HG03439 (cell line): ENCODE results near the gene RAB8A.
"Not testable (repeated sequence)": the region's sequence is repeated elsewhere in the genome, so short reads cannot be mapped to it uniquely, and the experiment has no call there.

ENCODE experiments used
- ATAC-seq: cut with Tn5 transposase; IDR thresholded peaks from one replicate; pipeline ENCODE4 v1.9.1; 2021; ENCODE audit warnings: mild to moderate bottlenecking, moderate library complexity; ENCODE audit not compliant: unreplicated experiment

Gene RAB8A

GRCh38 chr19:16077984-16078758 lies 33.5 kb upstream of the RAB8A start:
- ATAC-seq: no peak

GRCh38 chr19:16078759-16079707 lies 32.7 kb upstream of the RAB8A start:
- ATAC-seq: peak; percentile 39

- ATAC-seq: no peak
Measured at GRCh38 chr19:16084067-16084685, 27.5 kb upstream of the RAB8A start.

- ATAC-seq: no peak
Measured at GRCh38 chr19:16085115-16085514, 26.6 kb upstream of the RAB8A start.

- not testable (repeated sequence) for ATAC-seq
Measured at GRCh38 chr19:16087404-16087803, 24.3 kb upstream of the RAB8A start.

GRCh38 chr19:16087940-16088339 lies 23.7 kb upstream of the RAB8A start:
- ATAC-seq: no peak

GRCh38 chr19:16088351-16089009 lies 23.2 kb upstream of the RAB8A start:
- ATAC-seq: no peak

- no peak for ATAC-seq
Measured at GRCh38 chr19:16089010-16089846, 22.5 kb upstream of the RAB8A start.

GRCh38 chr19:16091546-16092475 lies 19.9 kb upstream of the RAB8A start:
- ATAC-seq: no peak

- ATAC-seq: no peak
Measured at GRCh38 chr19:16094360-16095070, 17.2 kb upstream of the RAB8A start.

- no peak for ATAC-seq
Measured at GRCh38 chr19:16095071-16095571, 16.6 kb upstream of the RAB8A start.

- ATAC-seq: no peak
Measured at GRCh38 chr19:16096280-16096855, 15.3 kb upstream of the RAB8A start.

- ATAC-seq: no peak
Measured at GRCh38 chr19:16098416-16098768, 13.3 kb upstream of the RAB8A start.

GRCh38 chr19:16098821-16099220 lies 12.9 kb upstream of the RAB8A start:
- no peak for ATAC-seq

- not testable (repeated sequence) for ATAC-seq
Measured at GRCh38 chr19:16099314-16099965, 12.2 kb upstream of the RAB8A start.

- no peak for ATAC-seq
Measured at GRCh38 chr19:16100524-16100923, 11.2 kb upstream of the RAB8A start.

- no peak for ATAC-seq
Measured at GRCh38 chr19:16104722-16105121, 7.0 kb upstream of the RAB8A start.
